HG02610 (cell line): ENCODE measurements around the gene TBC1D2B.

Experiments
- ATAC-seq: cut with Tn5 transposase; IDR thresholded peaks from one replicate; pipeline ENCODE4 v1.9.1; 2021; ENCODE audit warnings: mild to moderate bottlenecking, moderate library complexity; ENCODE audit not compliant: unreplicated experiment

Gene TBC1D2B

DNA sequence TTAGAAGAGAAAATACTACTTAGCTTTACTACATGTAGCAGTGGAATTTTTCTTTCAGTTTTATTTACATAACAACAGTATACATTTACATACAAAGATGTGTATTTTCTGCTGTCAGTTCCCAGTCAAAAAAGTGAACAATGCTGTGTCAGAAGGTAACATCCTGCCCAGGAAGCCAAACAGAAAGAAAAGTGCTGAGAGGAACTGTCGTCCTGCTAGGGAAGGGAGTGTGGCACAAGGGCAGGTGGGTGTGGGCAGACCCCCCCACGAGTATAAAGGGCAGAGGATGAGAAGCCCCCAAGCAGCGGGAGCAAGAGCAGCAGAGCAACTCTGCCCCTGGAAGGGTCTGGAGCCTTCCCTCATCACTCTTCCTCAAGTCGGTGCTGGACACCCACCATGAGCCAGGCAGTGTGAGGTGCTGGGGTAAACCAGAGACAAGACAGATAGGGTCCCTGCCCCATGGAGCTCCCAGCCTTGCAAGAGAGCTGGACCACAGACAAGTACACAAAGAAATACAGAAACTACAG, 39.7 kb downstream of the TBC1D2B start:
- ATAC-seq: no peak

- no peak for ATAC-seq
These were observed 40.2 kb downstream of the TBC1D2B start for GRCh38 chr15:78037328-78037727.

- no peak for ATAC-seq
These were observed 41.5 kb downstream of the TBC1D2B start for GRCh38 chr15:78035861-78036476.

GRCh38 chr15:78035321-78035751, 42.2 kb downstream of the TBC1D2B start:
- no peak for ATAC-seq

DNA sequence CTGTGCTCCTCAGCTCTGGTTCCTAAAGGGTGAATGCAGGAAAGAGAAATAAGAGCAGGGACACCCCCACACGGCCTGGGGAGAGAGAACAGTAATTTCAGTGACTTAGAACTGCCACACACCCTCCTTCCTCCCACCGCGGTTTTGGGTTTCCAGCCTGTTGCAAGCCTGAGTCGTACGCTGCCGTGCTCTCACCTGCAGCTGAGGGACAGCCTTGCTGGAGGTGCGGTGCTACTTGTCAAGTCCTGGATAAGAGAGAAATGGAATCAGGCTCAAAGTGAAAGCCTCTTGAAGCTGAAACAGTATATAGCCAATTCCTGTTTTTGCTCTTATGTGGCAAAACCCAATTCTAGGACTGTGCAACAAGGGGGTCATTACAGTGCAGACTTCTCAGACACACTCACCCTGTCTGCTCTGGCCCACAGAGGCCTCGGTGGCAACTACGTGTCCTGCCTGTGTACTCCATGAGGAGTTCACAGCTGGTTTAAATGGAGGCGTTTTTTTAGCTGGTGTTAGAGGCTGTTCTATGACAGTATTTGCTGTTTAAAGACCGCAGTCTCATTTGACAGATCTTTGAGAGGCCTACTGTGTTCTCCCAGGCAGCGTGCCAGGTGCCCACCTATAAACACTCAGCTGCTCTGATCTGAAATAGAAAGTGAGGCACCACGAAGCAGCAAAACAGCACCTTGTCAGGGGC, 42.9 kb downstream of the TBC1D2B start:
- peak; percentile 79 for ATAC-seq

DNA sequence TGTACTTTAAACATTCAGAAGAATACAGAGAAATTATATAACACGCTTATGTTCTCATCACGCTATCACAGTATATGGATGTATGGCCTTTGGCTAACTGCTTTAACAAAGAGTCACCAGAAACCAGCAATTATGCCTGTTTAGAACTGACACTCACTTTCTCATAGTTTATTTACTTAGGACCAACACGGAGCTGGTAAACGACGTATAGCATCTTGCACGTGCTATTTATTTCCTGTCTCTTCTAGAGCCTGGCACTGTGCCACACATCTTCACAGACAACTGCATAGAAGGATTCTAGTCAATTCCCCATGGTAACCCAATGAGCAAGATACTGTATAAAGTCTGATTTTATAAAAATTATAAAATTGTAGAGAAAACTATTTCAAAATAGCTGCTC, 43.6 kb downstream of the TBC1D2B start:
- ATAC-seq: no peak

GRCh38 chr15:78032671-78033070, 44.8 kb downstream of the TBC1D2B start:
- ATAC-seq: no peak

DNA sequence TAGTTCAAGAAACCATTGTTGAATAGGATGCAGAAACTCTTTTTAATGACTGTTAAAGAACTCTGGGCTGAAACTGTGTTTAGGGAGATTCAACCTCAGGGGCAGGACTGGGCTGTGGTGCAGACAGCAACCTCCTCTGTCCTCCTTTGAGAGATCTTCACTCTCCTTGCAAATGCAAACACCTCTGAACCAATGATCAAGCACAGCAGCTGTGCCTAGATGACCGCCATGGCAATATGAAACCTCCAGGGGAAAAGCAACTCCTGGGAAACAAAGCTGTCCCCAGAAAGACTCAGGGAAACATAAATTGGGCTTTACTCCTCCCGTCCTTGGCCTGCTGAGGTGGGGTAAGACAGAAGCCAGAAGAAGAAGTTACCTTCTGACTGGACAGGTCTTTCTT, 52.6 kb downstream of the TBC1D2B start:
- ATAC-seq: no peak

- ATAC-seq: no peak
These were observed 53.0 kb downstream of the TBC1D2B start for GRCh38 chr15:78024519-78024870.

- ATAC-seq: no peak
These were observed 53.5 kb downstream of the TBC1D2B start for GRCh38 chr15:78023865-78024518.

GRCh38 chr15:78023081-78023665, 54.3 kb downstream of the TBC1D2B start:
- no peak for ATAC-seq

GRCh38 chr15:78021761-78022160, 55.8 kb downstream of the TBC1D2B start:
- ATAC-seq: no peak

DNA sequence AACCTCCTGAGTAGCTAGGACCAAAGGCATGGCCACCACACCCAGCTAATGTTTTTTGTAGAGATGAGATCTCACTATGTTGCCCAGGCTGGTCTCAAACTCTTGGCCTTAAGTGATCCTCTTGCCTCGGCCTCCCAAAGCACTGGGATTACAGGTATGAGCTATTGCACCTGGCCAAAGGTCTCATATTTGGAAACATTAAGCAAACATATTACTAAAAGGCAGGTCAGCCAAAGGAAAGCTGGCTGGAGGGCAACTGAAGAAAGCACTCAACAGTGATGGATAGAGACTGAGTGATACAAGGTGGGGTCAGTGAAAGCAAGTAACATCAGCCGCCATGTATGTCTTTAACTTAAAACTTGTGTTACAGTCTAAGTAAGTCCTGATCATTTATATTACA, 57.5 kb downstream of the TBC1D2B start:
- no peak for ATAC-seq

- ATAC-seq: no peak
These were observed 58.4 kb downstream of the TBC1D2B start for GRCh38 chr15:78018946-78019644.

GRCh38 chr15:78018445-78018844, 59.1 kb downstream of the TBC1D2B start:
- ATAC-seq: no peak

DNA sequence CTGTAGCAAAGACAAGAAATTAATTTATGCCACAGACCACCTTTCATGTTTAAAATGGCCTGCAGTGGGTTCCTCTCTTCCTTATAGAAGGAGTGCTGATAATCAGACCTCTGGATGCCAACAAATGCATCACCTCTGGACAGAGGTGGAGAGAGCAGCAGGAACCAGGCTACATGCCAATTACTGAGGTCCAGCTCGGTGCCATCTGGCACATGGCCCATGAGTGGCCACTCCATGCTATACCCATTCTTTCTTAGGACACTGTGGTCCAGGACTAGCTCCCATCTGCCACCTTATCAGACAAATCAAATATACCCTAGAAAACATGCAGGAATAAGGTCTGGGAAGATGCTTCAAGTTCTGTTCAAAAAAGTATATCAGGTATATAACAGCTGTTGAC, 60.7 kb downstream of the TBC1D2B start:
- ATAC-seq: no peak

DNA sequence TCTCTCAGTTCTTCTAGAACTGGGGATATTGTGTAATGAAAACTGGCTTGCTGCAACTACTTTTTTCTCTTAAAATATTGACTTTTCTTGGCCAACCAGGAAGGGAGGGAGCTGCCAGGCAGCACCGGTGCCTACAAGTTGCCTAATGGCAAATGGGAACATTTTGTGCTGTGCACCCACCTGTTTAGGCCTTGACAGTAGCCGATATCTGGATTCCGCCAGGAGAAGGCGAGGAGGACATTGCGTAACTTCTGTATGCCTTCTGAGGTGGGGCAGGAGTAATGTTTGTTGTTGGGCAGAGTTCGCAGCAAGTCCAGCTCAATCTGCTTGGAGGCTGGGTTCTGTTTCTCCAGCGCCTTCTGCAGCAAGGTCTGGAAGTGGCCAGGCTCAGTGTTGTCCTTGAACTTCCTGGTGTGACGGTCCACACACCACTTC, 64.9 kb downstream of the TBC1D2B start:
- no peak for ATAC-seq

DNA sequence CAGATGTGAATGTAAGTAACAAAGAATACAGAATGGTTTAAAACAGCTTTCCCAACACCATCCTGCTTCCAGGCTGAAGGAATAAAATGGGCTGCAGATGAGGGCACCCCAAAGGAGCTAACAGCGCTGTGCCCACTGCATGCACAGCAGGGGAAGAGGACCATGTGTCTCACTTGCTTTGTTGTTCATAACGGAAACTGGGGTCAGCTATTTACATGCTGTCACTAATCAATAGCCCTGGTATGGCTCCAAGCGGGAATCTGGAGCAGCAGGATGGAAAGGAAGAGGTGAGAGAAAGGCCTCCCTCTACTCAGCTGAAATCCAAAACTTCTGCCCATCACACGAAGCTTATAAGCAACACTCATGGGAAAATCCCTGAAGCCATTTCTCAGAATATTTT, 67.4 kb downstream of the TBC1D2B start:
- no peak for ATAC-seq

DNA sequence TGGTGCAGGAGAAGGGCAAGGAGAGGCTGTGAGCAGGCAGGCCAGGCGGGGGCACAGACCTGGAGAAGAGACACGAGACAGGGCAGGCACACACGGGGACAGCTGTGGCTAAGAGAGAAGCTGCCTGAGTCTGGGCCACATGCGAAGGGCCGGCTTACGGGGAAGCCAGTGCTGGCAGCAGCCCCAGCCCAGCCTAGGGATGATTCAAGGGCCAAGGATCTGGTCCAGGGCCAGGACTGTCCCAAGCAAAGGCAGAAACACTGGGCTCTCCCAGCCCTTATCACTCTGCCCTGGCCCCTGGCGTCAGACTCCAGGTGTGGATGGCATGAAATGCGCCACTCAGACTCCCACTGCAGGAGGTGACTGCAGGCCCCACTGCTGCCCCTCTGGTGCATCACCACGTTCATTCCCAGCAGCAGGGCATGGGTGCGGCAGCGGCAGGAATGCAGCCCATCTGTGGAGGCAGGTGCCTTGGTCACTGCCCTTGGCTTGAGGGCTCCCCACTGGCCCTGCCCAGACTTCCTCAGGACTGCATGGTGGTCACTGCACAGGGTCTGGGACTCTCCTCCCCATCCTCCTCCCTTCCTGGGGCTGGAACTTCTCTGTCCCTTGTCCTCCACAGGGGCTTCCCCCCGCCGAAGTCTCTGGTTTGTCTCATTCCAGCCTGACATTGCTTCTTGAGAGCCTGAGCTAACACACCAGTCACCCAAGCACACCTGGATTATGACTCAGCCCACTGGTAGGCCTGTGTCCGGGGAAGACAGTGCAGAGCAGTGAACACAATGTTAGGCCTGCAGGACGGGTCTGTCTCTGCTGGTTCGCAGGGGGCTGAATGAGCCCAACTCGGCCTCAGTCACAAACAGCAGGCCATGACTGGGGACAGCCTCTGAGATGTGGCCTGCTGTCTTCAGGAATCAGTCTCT, 69.3 kb downstream of the TBC1D2B start:
- no peak for ATAC-seq
